ENCODE results near the gene HOXA10. TPM values are rescaled to one million over a fixed set of nuclear protein-coding genes. Genes with fewer than 3 reads are reported as not detected.
A peak's percentile ranks its signal among the peaks of the same experiment; 100 is the strongest.

The HOXA10 gene
- total RNA-seq, 3 donors from 2014 or later: 2.3 to 21.1 (median 5.2) TPM

GRCh38 chr7:27179503-27180430 is 5.6 kb upstream of the HOXA10 start:
- Histone ChIP-seq H3K4me3 (peak overlapping the region in 2 of 3 donors; percentile 25 to 50), H3K27me3 (peaks cover 16 to 88% of the 10 kb centered on the region in 2 donors), H3K36me3 (no peaks in the 10 kb centered on the region), H3K4me1 (peaks cover 0 to 11% of the 10 kb centered on the region in 2 donors), H3K9me3 (no peaks in the 10 kb centered on the region), H3K27ac (no peak overlapping the region)
- DNase-seq (ENCODE audit: low spot score in 2 of 2): peak in 1 of 2 donors; percentile 56
- TF ChIP-seq POLR2A (IDR thresholded peaks at IDR 0.05) (no peak), POLR2AphosphoS5 (IDR thresholded peaks at IDR 0.05) (peak in 1 of 3 donors; percentile 10)
- TF ChIP-seq, protein P1, sequence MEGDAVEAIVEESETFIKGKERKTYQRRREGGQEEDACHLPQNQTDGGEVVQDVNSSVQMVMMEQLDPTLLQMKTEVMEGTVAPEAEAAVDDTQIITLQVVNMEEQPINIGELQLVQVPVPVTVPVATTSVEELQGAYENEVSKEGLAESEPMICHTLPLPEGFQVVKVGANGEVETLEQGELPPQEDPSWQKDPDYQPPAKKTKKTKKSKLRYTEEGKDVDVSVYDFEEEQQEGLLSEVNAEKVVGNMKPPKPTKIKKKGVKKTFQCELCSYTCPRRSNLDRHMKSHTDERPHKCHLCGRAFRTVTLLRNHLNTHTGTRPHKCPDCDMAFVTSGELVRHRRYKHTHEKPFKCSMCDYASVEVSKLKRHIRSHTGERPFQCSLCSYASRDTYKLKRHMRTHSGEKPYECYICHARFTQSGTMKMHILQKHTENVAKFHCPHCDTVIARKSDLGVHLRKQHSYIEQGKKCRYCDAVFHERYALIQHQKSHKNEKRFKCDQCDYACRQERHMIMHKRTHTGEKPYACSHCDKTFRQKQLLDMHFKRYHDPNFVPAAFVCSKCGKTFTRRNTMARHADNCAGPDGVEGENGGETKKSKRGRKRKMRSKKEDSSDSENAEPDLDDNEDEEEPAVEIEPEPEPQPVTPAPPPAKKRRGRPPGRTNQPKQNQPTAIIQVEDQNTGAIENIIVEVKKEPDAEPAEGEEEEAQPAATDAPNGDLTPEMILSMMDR (IDR thresholded peaks at IDR 0.05): peak; percentile 26 to 68 (median 66)
- intact Hi-C loops (cut with DNase I; ENCODE audit: low total_unique reads): loop anchor here (10.0 kb wide), 1 partner anchor 1325 kb away; no protein-coding TSS in a partner anchor

GRCh38 chr7:27179030-27179429 is 4.9 kb upstream of the HOXA10 start:
- Histone ChIP-seq H3K27ac (no peak overlapping the region), H3K4me3 (peak overlapping the region in 1 of 3 donors; percentile 25), H3K27me3 (peaks cover 12 to 88% of the 10 kb centered on the region in 2 donors), H3K9me3 (no peaks in the 10 kb centered on the region), H3K4me1 (peaks cover 0 to 4% of the 10 kb centered on the region in 2 donors), H3K36me3 (no peaks in the 10 kb centered on the region)
- intact Hi-C loops (cut with DNase I; ENCODE audit: low total_unique reads): loop anchor here (10.0 kb wide), 1 partner anchor 1324 kb away; no protein-coding TSS in a partner anchor
- DNase-seq (ENCODE audit: low spot score in 2 of 2): no peak
- TF ChIP-seq, protein P1 (IDR thresholded peaks at IDR 0.05): no peak
- TF ChIP-seq POLR2A (IDR thresholded peaks at IDR 0.05) (no peak), POLR2AphosphoS5 (IDR thresholded peaks at IDR 0.05) (no peak)

DNA sequence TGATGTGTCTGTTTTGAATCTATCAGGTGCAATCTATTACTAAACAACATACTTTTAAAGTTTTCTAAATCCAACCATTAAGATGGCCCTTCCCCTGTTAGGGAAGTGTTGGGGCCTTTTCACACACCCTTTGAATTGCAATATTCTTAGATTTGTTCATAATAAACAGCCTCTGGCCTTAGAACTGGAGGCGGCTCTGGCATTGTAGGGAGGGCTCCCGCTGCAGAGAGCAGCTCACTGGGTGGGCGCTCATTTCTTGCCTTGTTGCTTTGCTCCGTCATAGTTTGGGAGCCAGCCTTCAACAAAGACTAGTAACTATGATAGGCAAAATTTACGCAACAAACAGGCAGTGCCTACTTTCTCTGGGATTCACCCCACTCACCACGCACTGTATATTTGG is 4.2 kb upstream of the HOXA10 start:
- DNase-seq (ENCODE audit: low spot score in 2 of 2): no peak
- no peak for TF ChIP-seq POLR2A (IDR thresholded peaks at IDR 0.05)
- no peak for TF ChIP-seq POLR2AphosphoS5 (IDR thresholded peaks at IDR 0.05)
- TF ChIP-seq, protein P1 (IDR thresholded peaks at IDR 0.05): no peak
- Histone ChIP-seq H3K27me3 (peaks cover 11 to 88% of the 10 kb centered on the region in 2 donors), H3K27ac (no peak overlapping the region), H3K36me3 (no peaks in the 10 kb centered on the region), H3K4me1 (no peaks in the 10 kb centered on the region), H3K4me3 (no peak overlapping the region), H3K9me3 (no peaks in the 10 kb centered on the region)
- intact Hi-C loops (cut with DNase I; ENCODE audit: low total_unique reads): loop anchor here (10.0 kb wide), 1 partner anchor 1324 kb away; no protein-coding TSS in a partner anchor

DNA sequence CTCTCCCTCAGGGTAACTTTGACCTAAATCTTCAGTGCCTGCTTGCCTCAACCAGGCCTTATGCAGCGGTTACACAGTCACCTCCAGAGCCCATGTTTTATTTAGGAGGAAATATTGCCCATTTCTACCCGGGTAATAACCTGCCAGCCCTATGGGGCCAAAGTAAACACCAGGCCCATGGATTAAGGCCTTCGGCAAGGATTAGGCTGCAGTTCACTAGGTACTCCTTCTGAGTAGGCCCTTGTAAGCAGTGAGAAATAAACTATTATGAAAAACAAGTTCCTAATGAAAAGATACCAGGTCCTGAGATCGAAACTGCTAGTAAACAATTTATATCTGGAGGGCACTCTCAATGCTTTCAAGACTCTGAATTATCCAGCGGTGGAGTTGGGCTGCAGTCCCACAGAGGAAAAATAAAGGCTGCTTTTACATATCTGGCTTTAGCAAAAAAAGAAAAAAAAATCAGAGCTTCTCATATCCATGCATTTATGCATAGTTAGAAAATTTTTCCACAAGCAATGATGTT is 3.7 kb upstream of the HOXA10 start:
- no peak for DNase-seq (ENCODE audit: low spot score in 2 of 2)
- TF ChIP-seq POLR2AphosphoS5 (IDR thresholded peaks at IDR 0.05): no peak
- TF ChIP-seq POLR2A (IDR thresholded peaks at IDR 0.05): no peak
- TF ChIP-seq, protein P1 (IDR thresholded peaks at IDR 0.05): no peak
- H3K27me3 ChIP-seq: peaks cover 8 to 85% of the 10 kb centered on the region in 2 donors
- no peak overlapping the region for H3K27ac ChIP-seq
- no peaks in the 10 kb centered on the region for H3K9me3 ChIP-seq
- H3K4me1 ChIP-seq: no peaks in the 10 kb centered on the region
- intact Hi-C loops (cut with DNase I; ENCODE audit: low total_unique reads): loop anchor here (10.0 kb wide), 1 partner anchor 1323 kb away; no protein-coding TSS in a partner anchor
- peak overlapping the region in 1 of 3 donors; percentile 15 for H3K4me3 ChIP-seq
- no peaks in the 10 kb centered on the region for H3K36me3 ChIP-seq

Data from breast epithelium (tissue), 4 donors.